ENCODE measurements around the gene PHGDH. TPM values are rescaled to one million over a fixed set of nuclear protein-coding genes. Genes with fewer than 3 reads are reported as not detected.

PHGDH gene
- total and polyA plus RNA-seq, 2 of the 13 experiments (the other 11 are each of a cell fraction or from before 2014, with no cell fraction given) = 95.8 to 133 TPM

DNA sequence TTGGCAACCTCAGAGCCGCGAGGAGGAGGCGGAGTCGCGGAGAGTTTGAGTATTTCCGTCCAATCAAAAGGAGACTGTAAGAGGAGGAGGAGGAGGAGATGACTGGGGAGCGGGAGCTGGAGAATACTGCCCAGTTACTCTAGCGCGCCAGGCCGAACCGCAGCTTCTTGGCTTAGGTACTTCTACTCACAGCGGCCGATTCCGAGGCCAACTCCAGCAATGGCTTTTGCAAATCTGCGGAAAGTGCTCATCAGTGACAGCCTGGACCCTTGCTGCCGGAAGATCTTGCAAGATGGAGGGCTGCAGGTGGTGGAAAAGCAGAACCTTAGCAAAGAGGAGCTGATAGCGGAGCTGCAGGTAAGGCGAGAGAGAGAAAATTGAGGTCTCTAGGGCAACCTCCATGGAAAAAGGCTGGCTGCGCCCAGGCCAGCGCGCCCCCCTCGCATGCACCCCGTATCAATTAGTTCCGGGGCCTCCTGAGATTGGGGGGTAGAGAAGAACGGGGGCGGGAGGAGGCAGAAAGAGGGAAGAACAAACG, at the start of gene PHGDH (continued):
- TF ChIP-seq ISL2 (CRISPR knock-in tag; IDR thresholded peaks at IDR 0.05) = no peak
- no peak for TF ChIP-seq SP1 (IDR thresholded peaks at IDR 0.05)
- no peak for TF ChIP-seq SP1 (CRISPR knock-in tag; IDR thresholded peaks at IDR 0.05)
- TF ChIP-seq, protein P1, sequence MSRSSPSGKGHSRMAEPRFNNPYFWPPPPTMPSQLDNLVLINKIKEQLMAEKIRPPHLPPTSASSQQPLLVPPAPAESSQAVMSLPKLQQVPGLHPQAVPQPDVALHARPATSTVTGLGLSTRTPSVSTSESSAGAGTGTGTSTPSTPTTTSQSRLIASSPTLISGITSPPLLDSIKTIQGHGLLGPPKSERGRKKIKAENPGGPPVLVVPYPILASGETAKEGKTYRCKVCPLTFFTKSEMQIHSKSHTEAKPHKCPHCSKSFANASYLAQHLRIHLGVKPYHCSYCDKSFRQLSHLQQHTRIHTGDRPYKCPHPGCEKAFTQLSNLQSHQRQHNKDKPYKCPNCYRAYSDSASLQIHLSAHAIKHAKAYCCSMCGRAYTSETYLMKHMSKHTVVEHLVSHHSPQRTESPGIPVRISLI (CRISPR knock-in tag; IDR thresholded peaks at IDR 0.05; ENCODE audit: borderline replicate concordance) = no peak
- TF ChIP-seq XRCC5 (optimal IDR thresholded peaks at IDR 0.05; ENCODE audit: low read length) = no peak
- TF ChIP-seq, protein P2, sequence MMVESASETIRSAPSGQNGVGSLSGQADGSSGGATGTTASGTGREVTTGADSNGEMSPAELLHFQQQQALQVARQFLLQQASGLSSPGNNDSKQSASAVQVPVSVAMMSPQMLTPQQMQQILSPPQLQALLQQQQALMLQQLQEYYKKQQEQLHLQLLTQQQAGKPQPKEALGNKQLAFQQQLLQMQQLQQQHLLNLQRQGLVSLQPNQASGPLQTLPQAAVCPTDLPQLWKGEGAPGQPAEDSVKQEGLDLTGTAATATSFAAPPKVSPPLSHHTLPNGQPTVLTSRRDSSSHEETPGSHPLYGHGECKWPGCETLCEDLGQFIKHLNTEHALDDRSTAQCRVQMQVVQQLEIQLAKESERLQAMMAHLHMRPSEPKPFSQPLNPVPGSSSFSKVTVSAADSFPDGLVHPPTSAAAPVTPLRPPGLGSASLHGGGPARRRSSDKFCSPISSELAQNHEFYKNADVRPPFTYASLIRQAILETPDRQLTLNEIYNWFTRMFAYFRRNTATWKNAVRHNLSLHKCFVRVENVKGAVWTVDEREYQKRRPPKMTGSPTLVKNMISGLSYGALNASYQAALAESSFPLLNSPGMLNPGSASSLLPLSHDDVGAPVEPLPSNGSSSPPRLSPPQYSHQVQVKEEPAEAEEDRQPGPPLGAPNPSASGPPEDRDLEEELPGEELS (CRISPR knock-in tag; IDR thresholded peaks at IDR 0.05) = no peak; the same call in 1 of the 2 replicates
- no peak for TF ChIP-seq ZMAT3 (CRISPR knock-in tag; conservative IDR thresholded peaks at IDR 0.05)
- TF ChIP-seq HNF1A (IDR thresholded peaks at IDR 0.05; ENCODE audit: low read depth) = no peak
- TF ChIP-seq HNF1A (CRISPR knock-in tag; IDR thresholded peaks at IDR 0.05; ENCODE audit: borderline replicate concordance) = no peak
- no peak for TF ChIP-seq ADNP (CRISPR knock-in tag; IDR thresholded peaks at IDR 0.05)
- TF ChIP-seq FUBP1 (CRISPR knock-in tag; IDR thresholded peaks at IDR 0.05; ENCODE audit: borderline replicate concordance) = no peak
- no peak for TF ChIP-seq ISX (CRISPR knock-in tag; conservative IDR thresholded peaks at IDR 0.05)
- TF ChIP-seq U2AF1 (optimal IDR thresholded peaks at IDR 0.05; ENCODE audit: low read depth, low read length) = no peak
- TF ChIP-seq ZEB1 (IDR thresholded peaks at IDR 0.05; ENCODE audit: insufficient replicate concordance, low read depth) = peak; percentile 5
- TF ChIP-seq ZNF33A (CRISPR knock-in tag; IDR thresholded peaks at IDR 0.05; ENCODE audit: borderline replicate concordance) = no peak
- no peak; the same call in 1 of the 2 replicates for TF ChIP-seq ARNT2 (CRISPR knock-in tag; IDR thresholded peaks at IDR 0.05; ENCODE audit: low read depth)
- no peak for TF ChIP-seq ZNF607 (CRISPR knock-in tag; IDR thresholded peaks at IDR 0.05; ENCODE audit: borderline replicate concordance)
- TF ChIP-seq TOE1 (CRISPR knock-in tag; IDR thresholded peaks at IDR 0.05) = no peak
- no peak for TF ChIP-seq NFATC3 (CRISPR knock-in tag; IDR thresholded peaks at IDR 0.05)
- no peak for TF ChIP-seq ZNF143 (CRISPR knock-in tag; IDR thresholded peaks at IDR 0.05)
- TF ChIP-seq SMAD3 (CRISPR knock-in tag; IDR thresholded peaks at IDR 0.05) = 0 out of 2 replicates have a peak, but pooled peaks have one; percentile 23
- TF ChIP-seq EHMT2 (IDR thresholded peaks at IDR 0.05; ENCODE audit: borderline replicate concordance, low read depth, low read length) = no peak

Measured in HepG2 (cell line).